GM12873 (cell line): Measurements from ENCODE around the gene GMEB2.

Experiments
- CTCF ChIP-seq: IDR thresholded peaks from 2 replicates; pipeline ENCODE4 v1.5.1; 2012; ENCODE audit warnings: low read depth, mild to moderate bottlenecking, moderate library complexity, low read length, control low read depth; ENCODE audit not compliant: insufficient read depth; ENCODE audit errors: missing control alignments

The GMEB2 gene

GRCh38 chr20:63660622-63661021, 33.7 kb upstream of the GMEB2 start:
- TF ChIP-seq CTCF, result no peak

GRCh38 chr20:63659370-63659769, 32.5 kb upstream of the GMEB2 start:
- TF ChIP-seq CTCF, result no peak

GRCh38 chr20:63658749-63659187, 31.9 kb upstream of the GMEB2 start:
- TF ChIP-seq CTCF, result no peak

- no peak for TF ChIP-seq CTCF
These were observed 31.2 kb upstream of the GMEB2 start, which contains the start of gene RTEL1 for GRCh38 chr20:63657937-63658748. Gene RTEL1, plus strand, starts transcription at chr20:63658312. Its CDS starts 1,091 bp downstream, at chr20:63659403.

GRCh38 chr20:63657260-63657936, 30.5 kb upstream of the GMEB2 start:
- TF ChIP-seq CTCF, result no peak

- no peak for TF ChIP-seq CTCF
These were observed 29.6 kb upstream of the GMEB2 start for GRCh38 chr20:63656451-63656850.

- TF ChIP-seq CTCF, result no peak
These were observed 28.3 kb upstream of the GMEB2 start for GRCh38 chr20:63655249-63655648.
